GM21367 (cell line): ENCODE measurements around the gene HABP2.

Experiments used
- ATAC-seq: cut with Tn5 transposase; IDR thresholded peaks from one replicate; pipeline ENCODE4 v1.9.1; 2021; ENCODE audit not compliant: unreplicated experiment

Gene HABP2

GRCh38 chr10:113552701-113553100 lies at the start of gene HABP2:
Gene HABP2 (plus strand): TSS chr10:113553053. CDS start chr10:113553122, 69 bp downstream.
- no peak for ATAC-seq

DNA sequence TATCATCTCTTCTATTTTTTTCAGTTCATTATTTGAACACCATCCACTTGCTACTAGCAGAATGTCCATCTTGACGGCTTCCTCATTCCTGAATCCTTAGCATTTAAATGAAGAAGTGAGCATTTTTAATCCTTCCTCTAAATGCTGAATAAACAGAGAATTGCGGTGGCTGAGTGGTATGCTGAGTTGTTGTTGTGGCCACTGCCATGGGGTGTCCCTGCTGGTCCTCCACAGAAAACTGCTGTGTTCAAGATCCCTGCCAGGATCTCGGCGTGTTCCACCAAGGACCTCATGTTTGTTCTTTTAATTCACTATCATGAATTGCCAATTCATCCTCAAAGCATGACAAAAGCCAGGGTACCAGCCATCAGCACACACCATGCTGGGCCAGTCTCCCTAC lies 48.9 kb upstream of the HABP2 start:
- no peak for ATAC-seq

- no peak for ATAC-seq
These were observed 48.4 kb upstream of the HABP2 start for GRCh38 chr10:113504423-113504822.

- no peak for ATAC-seq
These were observed 46.4 kb upstream of the HABP2 start for GRCh38 chr10:113506476-113506875.

DNA sequence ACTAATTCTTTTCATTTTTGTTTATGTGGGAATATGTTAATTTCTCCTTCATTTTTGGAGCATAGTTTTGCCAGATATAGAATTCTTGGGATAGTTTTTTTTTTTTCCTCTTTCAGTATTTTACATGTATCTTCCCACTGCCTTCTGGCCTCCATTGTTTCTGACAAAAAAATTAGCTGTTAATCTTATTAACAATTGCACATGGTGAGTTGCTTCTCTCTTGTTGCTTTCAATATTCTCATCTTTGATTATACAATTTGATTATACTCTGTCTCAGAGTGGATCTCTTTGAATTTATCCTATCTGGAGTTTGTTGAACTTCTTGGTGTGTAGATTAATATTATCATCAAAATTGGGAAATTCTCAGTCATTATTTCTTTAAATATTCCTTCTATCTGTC lies 41.4 kb upstream of the HABP2 start:
- ATAC-seq = no peak

DNA sequence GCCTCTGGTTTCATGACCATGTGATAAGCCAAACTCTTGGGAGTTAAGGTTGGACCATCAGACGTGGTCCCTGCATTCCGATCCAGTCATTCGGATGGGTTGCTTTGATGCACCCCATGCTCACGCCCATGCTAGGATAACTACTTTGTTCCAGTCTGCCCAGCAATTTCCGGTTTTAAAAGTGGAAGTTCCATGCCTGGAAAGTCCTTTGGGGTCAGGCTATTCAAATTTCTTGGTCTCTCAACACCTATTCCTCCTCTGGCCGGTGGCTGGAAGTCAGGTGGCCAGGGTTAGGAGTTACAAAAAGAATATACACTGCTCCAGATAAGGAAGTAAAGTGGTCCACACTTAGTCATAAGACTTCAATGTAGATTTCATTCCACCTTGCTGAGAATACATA lies 37.7 kb upstream of the HABP2 start:
- ATAC-seq = no peak

DNA sequence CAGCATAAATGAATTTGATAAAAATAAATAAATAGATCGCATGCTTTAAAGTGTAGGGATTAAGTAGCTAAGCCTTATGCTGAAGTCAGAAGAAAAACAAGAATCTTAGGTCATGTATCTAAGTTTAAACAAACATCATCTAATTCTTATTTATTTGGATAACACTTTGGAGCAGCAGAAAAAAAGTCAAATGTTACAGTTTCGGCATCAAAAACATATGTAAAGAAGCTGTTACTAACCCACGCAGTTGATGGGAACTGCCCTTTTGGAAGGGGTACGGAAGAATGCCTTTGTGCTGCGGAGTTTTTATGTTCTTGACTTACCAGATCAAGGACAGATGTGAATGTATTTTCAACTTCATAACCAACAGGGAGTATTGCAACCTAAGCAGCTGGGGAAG lies 37.3 kb upstream of the HABP2 start:
- no peak for ATAC-seq

GRCh38 chr10:113516061-113516460 lies 36.8 kb upstream of the HABP2 start:
- no peak for ATAC-seq

GRCh38 chr10:113517165-113517900 lies 35.5 kb upstream of the HABP2 start:
- ATAC-seq = no peak

DNA sequence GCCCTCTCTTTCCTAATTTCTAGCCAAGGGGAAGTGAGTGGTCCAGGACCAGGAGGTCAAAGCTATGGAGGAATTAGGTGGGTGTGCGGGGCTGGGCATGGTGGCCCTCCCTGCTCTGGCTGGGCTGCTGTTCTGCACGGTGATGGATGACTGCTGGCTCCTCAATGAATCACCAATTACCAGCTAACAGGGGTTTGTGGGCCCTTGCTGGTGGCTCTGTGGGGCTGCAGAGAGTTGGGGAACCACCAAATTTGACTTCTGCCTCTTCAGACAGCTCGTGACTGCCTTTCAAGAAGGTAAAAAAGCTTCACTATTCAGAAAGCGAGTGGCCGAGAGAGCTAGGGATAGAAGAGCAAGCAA lies 35.0 kb upstream of the HABP2 start:
- ATAC-seq = no peak

- no peak for ATAC-seq
These were observed 34.4 kb upstream of the HABP2 start for GRCh38 chr10:113518415-113518814.

DNA sequence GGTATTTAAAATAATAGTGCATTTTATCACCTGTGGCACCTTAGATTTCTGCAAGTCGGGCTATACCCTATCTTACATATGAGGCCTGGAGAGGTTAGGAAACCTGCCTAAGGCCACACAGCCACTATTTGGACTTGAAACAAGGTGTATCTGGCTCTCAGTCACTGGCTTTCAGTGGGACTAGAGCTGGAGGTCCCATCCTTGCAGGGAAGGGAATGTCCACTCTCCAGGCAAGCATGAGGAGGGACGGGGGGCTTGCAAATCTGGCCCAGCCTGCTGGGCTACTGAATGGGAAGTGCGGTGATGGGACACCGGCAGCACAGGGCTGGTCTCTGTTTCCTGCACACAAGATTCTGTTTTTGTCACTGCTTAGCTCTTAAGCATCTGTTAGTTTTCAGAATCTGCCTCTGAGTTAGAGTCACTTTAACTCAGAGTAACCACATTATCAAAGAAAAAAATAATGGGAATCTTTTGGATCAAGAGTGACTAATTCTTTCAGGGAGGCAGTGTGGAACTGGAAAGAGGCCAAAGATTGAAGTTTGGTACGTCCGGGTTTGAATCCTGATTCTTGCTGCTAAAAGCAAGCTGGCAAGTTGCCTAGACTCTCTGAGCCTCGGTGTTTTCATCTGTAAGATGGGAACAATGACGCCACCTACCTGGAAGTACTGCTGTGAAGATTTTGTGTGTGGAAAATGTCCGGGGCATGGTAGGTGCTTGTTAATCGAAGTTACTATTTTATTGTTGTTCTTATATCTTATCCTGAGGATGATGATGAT lies 33.8 kb upstream of the HABP2 start:
- ATAC-seq = no peak

DNA sequence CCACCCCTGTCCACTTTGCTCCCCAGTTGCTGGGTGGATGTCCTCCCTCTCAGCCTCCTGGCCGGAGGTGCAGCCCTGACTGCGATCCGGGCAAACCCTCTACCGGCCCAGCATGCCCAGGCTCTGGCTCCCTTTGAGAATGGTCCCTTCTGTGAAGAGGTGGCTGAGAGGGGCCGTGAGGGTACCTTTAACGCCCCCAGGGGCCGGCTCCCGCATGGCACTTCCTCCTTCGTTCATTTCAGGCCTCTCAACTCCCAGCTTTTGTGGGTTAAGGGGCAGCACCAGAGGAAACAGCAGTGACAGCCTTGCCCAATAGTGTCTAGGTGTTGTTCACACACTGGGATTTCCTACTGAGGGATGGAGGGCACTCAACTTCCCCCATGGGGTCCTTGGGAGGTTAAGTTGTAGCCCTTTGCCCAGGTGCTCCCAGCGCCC lies 33.2 kb upstream of the HABP2 start:
- no peak for ATAC-seq

- ATAC-seq = no peak
These were observed 32.6 kb upstream of the HABP2 start for GRCh38 chr10:113520261-113520660.

- no peak for ATAC-seq
These were observed 32.0 kb upstream of the HABP2 start for GRCh38 chr10:113520690-113521474.

GRCh38 chr10:113521475-113521795 lies 31.4 kb upstream of the HABP2 start:
- no peak for ATAC-seq

DNA sequence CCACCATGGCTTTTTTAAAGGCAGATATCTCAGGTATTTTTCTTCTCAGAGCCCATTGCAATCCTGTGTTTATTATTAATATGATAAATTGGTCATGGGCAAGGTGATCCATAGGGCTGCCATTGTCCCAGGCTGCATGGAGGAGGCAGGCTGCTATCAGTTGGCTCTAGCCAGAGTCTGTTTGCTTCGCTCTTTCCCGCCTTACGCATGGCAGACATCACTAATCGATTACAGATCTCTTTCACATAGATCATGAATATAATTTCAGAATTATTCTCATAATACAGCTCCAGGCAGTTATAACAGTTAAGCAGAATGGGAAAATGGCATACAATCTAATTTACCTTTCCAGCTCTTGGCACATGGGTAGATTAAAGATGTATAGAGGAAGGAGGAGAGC lies 30.4 kb upstream of the HABP2 start:
- ATAC-seq = no peak

DNA sequence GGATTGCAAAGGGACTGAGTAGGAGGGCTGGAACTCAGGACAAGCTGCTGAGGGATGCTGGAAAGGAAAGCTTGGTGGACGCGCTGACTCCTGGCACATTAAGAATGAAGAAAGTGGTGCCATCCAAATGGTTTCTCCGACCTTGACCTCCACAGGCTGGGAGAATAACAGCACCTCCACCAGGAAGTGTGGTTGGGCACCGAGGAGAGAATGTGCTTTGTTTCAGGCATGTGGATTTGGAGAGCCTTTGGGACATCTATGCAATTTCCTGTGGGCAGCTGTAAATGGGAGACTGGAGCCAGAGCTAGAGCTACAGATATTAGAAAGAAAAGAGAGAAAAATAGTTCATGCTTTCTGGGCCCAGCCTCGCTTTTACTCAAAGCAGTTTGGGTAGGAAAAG lies 29.8 kb upstream of the HABP2 start:
- ATAC-seq = no peak

- no peak for ATAC-seq
These were observed 29.2 kb upstream of the HABP2 start for GRCh38 chr10:113523628-113524027.

DNA sequence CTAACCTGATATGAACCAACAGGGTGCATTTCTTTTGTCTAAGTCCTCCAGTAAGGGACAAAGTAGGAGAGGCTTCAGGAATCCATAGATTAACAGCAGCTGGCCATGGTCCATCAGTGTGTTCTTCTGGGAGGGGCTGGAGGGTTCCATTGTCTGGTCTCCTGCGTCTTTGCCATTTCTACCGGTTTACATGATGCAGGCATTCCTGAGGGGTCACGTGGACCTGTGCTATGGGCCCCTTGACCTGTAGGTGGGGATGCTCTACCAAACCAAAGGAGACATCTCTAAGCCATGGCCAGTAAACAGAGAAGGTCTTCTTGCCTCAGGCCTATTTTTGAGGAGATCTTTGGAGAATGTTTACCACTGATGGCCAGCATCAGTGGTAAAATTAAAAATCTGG lies 28.7 kb upstream of the HABP2 start:
- ATAC-seq = no peak

DNA sequence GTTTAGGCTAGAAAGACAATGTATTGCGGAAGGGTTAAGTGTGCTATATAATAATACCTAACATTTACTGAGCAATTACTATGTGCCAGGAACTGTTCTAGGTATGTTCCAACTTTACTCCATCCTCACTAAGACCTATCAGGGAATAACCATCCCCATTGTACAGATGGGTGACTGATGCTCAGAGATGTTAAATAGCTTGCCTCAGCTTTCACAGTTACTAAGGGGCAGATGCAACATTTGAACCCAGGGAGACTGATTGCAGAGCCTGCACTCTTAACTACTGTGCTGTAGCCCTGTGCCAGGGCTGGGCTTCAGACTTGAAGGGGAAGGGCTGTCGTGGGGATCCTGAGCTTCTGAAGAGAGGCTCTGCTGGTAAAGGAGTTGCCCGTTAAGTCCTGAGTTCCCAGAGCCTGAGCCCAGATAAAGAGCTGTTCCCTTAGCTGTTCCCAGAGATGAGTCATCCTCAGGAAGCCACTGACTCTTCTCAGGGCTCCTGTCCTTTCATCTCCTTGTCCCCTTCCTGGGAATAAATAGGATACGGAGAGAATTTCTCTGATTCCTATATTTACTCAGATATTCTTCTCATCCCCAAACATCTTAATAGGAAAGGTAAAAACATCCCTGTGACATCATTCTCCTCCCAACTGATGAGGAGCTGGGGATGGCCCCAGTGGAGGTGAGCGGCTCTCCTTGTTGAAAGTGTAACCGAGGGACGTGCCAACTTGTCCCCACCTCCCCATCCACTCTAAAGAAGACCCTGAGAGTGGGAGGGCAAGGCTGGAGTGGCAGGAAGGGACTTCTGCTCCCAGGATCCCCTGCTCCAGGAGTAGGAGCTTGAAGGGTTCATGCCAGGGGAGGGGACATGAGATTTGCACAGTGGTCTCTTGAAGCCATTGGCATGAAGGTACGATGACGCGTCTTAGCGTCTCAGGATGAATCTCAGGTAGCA lies 28.0 kb upstream of the HABP2 start:
- ATAC-seq = no peak
